ENCODE measurements around the gene SCYGR4.

Gene SCYGR4

GRCh38 chr2:227614246-227614645, 3.1 kb upstream of the SCYGR4 start:
- no peak for DNase-seq

GRCh38 chr2:227614740-227615139, 2.6 kb upstream of the SCYGR4 start, which contains the start of gene SCYGR3:
TSS of gene SCYGR3 (minus strand) at chr2:227614840. CDS start at chr2:227614840, 0 bp downstream.
- DNase-seq: no peak

GRCh38 chr2:227615181-227615580, 2.1 kb upstream of the SCYGR4 start:
- no peak for DNase-seq

GRCh38 chr2:227615906-227616305, 1.4 kb upstream of the SCYGR4 start:
- DNase-seq: no peak

- no peak for DNase-seq
Measured at GRCh38 chr2:227616631-227617030, 667 bp upstream of the SCYGR4 start.

GRCh38 chr2:227623226-227623625, 5.9 kb downstream of the SCYGR4 start:
- no peak for DNase-seq

- DNase-seq: no peak
Measured at GRCh38 chr2:227625420-227625819, 8.1 kb downstream of the SCYGR4 start.

GRCh38 chr2:227626580-227627151, 9.4 kb downstream of the SCYGR4 start:
- no peak for DNase-seq

GRCh38 chr2:227627769-227628168, 10.5 kb downstream of the SCYGR4 start:
- DNase-seq: no peak

- no peak for DNase-seq
Measured at GRCh38 chr2:227629435-227629834, 12.1 kb downstream of the SCYGR4 start.

GRCh38 chr2:227630322-227630721, 13.0 kb downstream of the SCYGR4 start:
- no peak for DNase-seq

GRCh38 chr2:227632827-227633226, 15.5 kb downstream of the SCYGR4 start:
- no peak for DNase-seq

GRCh38 chr2:227634201-227634600, 16.9 kb downstream of the SCYGR4 start:
- no peak for DNase-seq

GRCh38 chr2:227642656-227643055, 25.4 kb downstream of the SCYGR4 start:
- DNase-seq: no peak

GRCh38 chr2:227643990-227644551, 26.8 kb downstream of the SCYGR4 start:
- DNase-seq: no peak

GRCh38 chr2:227653419-227653818, 36.1 kb downstream of the SCYGR4 start:
- DNase-seq: no peak

- no peak for DNase-seq
Measured at GRCh38 chr2:227654426-227654825, 37.1 kb downstream of the SCYGR4 start.

GRCh38 chr2:227655454-227655853, 38.2 kb downstream of the SCYGR4 start:
- no peak for DNase-seq

- DNase-seq: no peak
Measured at GRCh38 chr2:227657199-227657845, 40.0 kb downstream of the SCYGR4 start.

- DNase-seq: no peak
Measured at GRCh38 chr2:227661025-227661649, 43.8 kb downstream of the SCYGR4 start.

GRCh38 chr2:227661827-227662226, 44.5 kb downstream of the SCYGR4 start:
- DNase-seq: no peak

GRCh38 chr2:227665189-227665940, 48.1 kb downstream of the SCYGR4 start:
- DNase-seq: no peak
